Transverse colon (tissue), 3 donors: Measurements from ENCODE around the gene ZNF837.

ENCODE experiments used
- CTCF ChIP-seq, 5 experiments: fragments of 200-600 bp in 3 of 5; fragments of 450-650 bp in 2 of 5; sonication (generic) in 3 of 5; IDR thresholded peaks; 1 replicate in 2 of 5; 2 replicates in 3 of 5; pipeline ENCODE4 v1.5.1; 2016 to 2017; ENCODE audit warnings: antibody characterized with exemption in 5 of 5, inconsistent platforms in 3 of 5, mild to moderate bottlenecking in 2 of 5, moderate library complexity in 1 of 5
- EP300 ChIP-seq: sonication (generic); formaldehyde crosslinking; IDR thresholded peaks from one replicate; pipeline ENCODE4 v1.6.1; 2017; ENCODE audit warnings: antibody characterized with exemption, low read depth
- POLR2A ChIP-seq: fragments of 450-650 bp; IDR thresholded peaks from one replicate; pipeline ENCODE4 v1.6.1; 2016; ENCODE audit warnings: antibody characterized with exemption, mild to moderate bottlenecking, moderate library complexity

GRCh38 chr19:58429745-58430144 lies 48.9 kb upstream of the ZNF837 start:
- TF ChIP-seq EP300 (no peak), CTCF (IDR thresholded peaks at IDR 0.05) (no peak), POLR2A (no peak)
